OCI-LY3 (cell line): ENCODE results near the gene HDAC7.

ENCODE experiments used
- H2AFZ ChIP-seq: fragments of 200-600, 300-600 bp; shearing (Covaris generic); 2 replicates; pipeline ENCODE4 v1.6.0; 2014; ENCODE audit warnings: antibody characterized with exemption, low read depth, low read length
- H3K27ac ChIP-seq: fragments of 200-600, 300-600 bp; sonication (generic); 2 replicates; pipeline ENCODE4 v1.5.1; 2014; ENCODE audit warnings: mild to moderate bottlenecking, low read length, moderate library complexity, mixed read lengths
- H3K27me3 ChIP-seq: fragments of 200-600, 300-600 bp; sonication (generic); 2 replicates; pipeline ENCODE4 v1.6.1; 2014; ENCODE audit warnings: low read depth, low read length, mixed read lengths
- H3K36me3 ChIP-seq: fragments of 200-600, 300-600 bp; sonication (generic); replicated peaks from 2 replicates; pipeline ENCODE3; 2014; ENCODE audit warnings: low read depth, low read length, mixed read lengths
- H3K4me1 ChIP-seq: fragments of 300-600, 200-600 bp; sonication (generic); 2 replicates; pipeline ENCODE4 v1.6.1; 2014; ENCODE audit warnings: low read length, mixed read lengths
- H3K4me2 ChIP-seq: fragments of 200-600, 300-600 bp; sonication (generic); 2 replicates; pipeline ENCODE4 v1.6.1; 2014; ENCODE audit warnings: low read length, mixed read lengths
- H3K4me3 ChIP-seq: fragments of 300-600, 200-600 bp; sonication (generic); 2 replicates; pipeline ENCODE4 v1.5.1; 2014; ENCODE audit warnings: antibody characterized with exemption, mild to moderate bottlenecking, low read length, moderate library complexity
- H3K79me2 ChIP-seq: fragments of 300-600, 200-600 bp; shearing (Covaris generic); 2 replicates; pipeline ENCODE4 v1.6.1; 2014; ENCODE audit warnings: mild to moderate bottlenecking, low read length, mixed read lengths
- H3K9ac ChIP-seq: fragments of 300-600, 200-600 bp; shearing (Covaris generic); 2 replicates; pipeline ENCODE4 v1.6.0; 2014; ENCODE audit warnings: mild to moderate bottlenecking, low read length, moderate library complexity
- H3K9me3 ChIP-seq: fragments of 200-600, 300-600 bp; shearing (Covaris generic); 2 replicates; pipeline ENCODE4 v1.6.1; 2014; ENCODE audit warnings: low read length, mixed read lengths; ENCODE audit not compliant: insufficient read depth
- H4K20me1 ChIP-seq: fragments of 200-600, 300-600 bp; sonication (generic); 2 replicates; pipeline ENCODE4 v1.6.1; 2016; ENCODE audit warnings: low read length, mixed read lengths; ENCODE audit not compliant: insufficient read depth
- CTCF ChIP-seq: fragments of 200-600, 300-600 bp; sonication (generic); IDR thresholded peaks from 2 replicates; pipeline ENCODE4 v1.5.1; 2014; ENCODE audit warnings: antibody characterized with exemption, low read length, low read depth
- EZH2phosphoT487 ChIP-seq: fragments of 200-600 bp; shearing (Covaris generic); IDR thresholded peaks from 2 replicates; pipeline ENCODE4 v1.6.1; 2018; ENCODE audit warnings: antibody characterized with exemption, mixed run types, low read depth

Gene HDAC7

GRCh38 chr12:47851303-47851952, 31.7 kb upstream of the HDAC7 start:
- H3K9me3 ChIP-seq: no peaks in the 10 kb centered on the region
- H3K36me3 ChIP-seq: no peaks in the 10 kb centered on the region
- H3K4me2 ChIP-seq: no peak overlapping the region
- peaks cover 8% of the 10 kb centered on the region for H3K27me3 ChIP-seq
- H4K20me1 ChIP-seq: no peaks in the 10 kb centered on the region
- no peak overlapping the region for H3K27ac ChIP-seq
- no peaks in the 10 kb centered on the region for H3K79me2 ChIP-seq
- H2AFZ ChIP-seq: no peak overlapping the region
- TF ChIP-seq CTCF (no peak), EZH2phosphoT487 (no peak)
- H3K9ac ChIP-seq: no peak overlapping the region
- H3K4me3 ChIP-seq: no peak overlapping the region
- no peaks in the 10 kb centered on the region for H3K4me1 ChIP-seq

DNA sequence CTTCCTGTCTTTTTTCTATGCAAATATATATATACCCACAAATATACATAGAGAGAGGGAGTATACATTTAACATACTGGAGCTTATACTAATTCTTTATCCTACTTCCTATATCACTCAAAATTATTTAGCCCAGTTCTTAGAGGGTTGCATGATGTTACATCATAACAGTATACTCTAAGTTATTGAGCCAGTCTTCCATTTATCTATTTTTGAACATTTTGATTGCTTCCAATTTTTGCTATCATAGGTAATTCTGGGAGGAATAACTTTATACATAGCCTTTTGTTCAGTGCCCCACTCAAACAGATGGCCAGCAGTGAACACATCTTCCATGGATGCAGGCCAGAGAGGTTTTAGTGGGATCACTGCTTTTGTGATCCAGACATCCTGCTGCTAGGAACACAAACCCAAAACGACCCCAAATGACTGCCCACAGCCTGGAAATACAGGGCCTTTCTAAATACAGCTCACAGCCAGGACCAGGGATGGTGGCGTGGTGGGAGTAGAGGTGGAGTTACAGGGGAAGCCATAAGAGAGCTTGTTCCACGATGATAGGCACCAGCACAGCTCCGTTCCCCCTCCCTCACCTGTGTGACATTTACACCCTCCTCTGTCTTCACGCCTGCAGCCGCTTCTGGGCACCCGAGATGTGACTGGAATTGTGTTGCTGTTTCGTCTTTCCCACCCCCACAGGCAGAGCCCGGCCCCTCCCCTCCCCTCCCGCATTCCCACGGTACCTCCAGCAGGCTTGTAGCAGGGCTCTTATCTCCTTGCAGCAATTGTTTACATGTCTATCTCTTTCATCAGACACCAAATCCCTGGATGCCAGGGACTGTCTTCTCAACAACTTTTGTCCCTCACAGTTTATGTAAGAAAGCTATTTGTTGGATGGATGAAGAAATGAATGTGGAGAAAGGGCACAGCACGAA, 30.7 kb upstream of the HDAC7 start:
- H4K20me1 ChIP-seq: no peaks in the 10 kb centered on the region
- H3K9me3 ChIP-seq: no peaks in the 10 kb centered on the region
- TF ChIP-seq CTCF (no peak), EZH2phosphoT487 (no peak)
- no peaks in the 10 kb centered on the region for H3K4me1 ChIP-seq
- H2AFZ ChIP-seq: no peak overlapping the region
- no peak overlapping the region for H3K9ac ChIP-seq
- no peak overlapping the region for H3K4me2 ChIP-seq
- peaks cover 18% of the 10 kb centered on the region for H3K27me3 ChIP-seq
- H3K4me3 ChIP-seq: no peak overlapping the region
- H3K79me2 ChIP-seq: no peaks in the 10 kb centered on the region
- no peak overlapping the region for H3K27ac ChIP-seq
- no peaks in the 10 kb centered on the region for H3K36me3 ChIP-seq

GRCh38 chr12:47849261-47849660, 29.6 kb upstream of the HDAC7 start:
- Histone ChIP-seq H3K4me1 (no peaks in the 10 kb centered on the region), H3K4me2 (no peak overlapping the region), H3K9ac (no peak overlapping the region), H2AFZ (no peak overlapping the region), H3K4me3 (no peak overlapping the region), H3K9me3 (no peaks in the 10 kb centered on the region), H3K27ac (no peak overlapping the region), H3K27me3 (peaks cover 20% of the 10 kb centered on the region), H3K79me2 (no peaks in the 10 kb centered on the region), H4K20me1 (no peaks in the 10 kb centered on the region), H3K36me3 (no peaks in the 10 kb centered on the region)
- TF ChIP-seq EZH2phosphoT487 (no peak), CTCF (no peak)

DNA sequence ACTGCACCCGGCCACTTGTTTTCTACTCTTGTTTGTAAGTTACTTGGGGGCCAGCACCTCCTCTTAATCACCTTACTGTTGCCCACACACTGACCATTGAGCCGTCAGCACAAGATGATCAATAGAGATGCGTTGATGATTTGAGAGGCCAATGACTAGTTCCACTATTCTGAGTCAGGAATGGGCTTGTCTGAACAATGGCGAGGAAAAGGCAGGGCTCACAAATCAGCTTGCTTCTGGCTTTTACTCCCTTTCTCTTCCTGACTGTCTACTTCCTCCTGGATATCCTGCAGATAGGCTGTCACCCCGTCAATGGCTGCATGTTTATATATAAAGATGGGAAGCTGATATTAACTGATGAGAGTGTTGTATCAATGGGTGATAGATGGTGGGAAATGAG, 29.1 kb upstream of the HDAC7 start:
- TF ChIP-seq EZH2phosphoT487: no peak
- TF ChIP-seq CTCF: no peak
- H3K27ac ChIP-seq: no peak overlapping the region
- no peaks in the 10 kb centered on the region for H4K20me1 ChIP-seq
- no peaks in the 10 kb centered on the region for H3K9me3 ChIP-seq
- H3K4me2 ChIP-seq: no peak overlapping the region
- no peaks in the 10 kb centered on the region for H3K4me1 ChIP-seq
- H2AFZ ChIP-seq: no peak overlapping the region
- no peaks in the 10 kb centered on the region for H3K36me3 ChIP-seq
- peaks cover 24% of the 10 kb centered on the region for H3K27me3 ChIP-seq
- no peak overlapping the region for H3K4me3 ChIP-seq
- H3K79me2 ChIP-seq: no peaks in the 10 kb centered on the region
- H3K9ac ChIP-seq: no peak overlapping the region
